Stromal cell of bone marrow (primary cell): ENCODE results near the gene TERT.
"Not testable (repeated sequence)": the region's sequence is repeated elsewhere in the genome, so short reads cannot be mapped to it uniquely, and the experiment has no call there.

ENCODE experiments used
- DNase-seq: peaks from one replicate; pipeline ENCODE4 v3.0.0-alpha.2; 2012; ENCODE audit warnings: low read depth

TERT gene

DNA sequence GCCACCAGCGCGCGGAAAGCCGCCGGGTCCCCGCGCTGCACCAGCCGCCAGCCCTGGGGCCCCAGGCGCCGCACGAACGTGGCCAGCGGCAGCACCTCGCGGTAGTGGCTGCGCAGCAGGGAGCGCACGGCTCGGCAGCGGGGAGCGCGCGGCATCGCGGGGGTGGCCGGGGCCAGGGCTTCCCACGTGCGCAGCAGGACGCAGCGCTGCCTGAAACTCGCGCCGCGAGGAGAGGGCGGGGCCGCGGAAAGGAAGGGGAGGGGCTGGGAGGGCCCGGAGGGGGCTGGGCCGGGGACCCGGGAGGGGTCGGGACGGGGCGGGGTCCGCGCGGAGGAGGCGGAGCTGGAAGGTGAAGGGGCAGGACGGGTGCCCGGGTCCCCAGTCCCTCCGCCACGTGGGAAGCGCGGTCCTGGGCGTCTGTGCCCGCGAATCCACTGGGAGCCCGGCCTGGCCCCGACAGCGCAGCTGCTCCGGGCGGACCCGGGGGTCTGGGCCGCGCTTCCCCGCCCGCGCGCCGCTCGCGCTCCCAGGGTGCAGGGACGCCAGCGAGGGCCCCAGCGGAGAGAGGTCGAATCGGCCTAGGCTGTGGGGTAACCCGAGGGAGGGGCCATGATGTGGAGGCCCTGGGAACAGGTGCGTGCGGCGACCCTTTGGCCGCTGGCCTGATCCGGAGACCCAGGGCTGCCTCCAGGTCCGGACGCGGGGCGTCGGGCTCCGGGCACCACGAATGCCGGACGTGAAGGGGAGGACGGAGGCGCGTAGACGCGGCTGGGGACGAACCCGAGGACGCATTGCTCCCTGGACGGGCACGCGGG lies at the start of gene TERT:
Gene TERT (minus strand): TSS at position 234 of the 815 bp plus-strand sequence. CDS start 79 bp downstream, at position 155.
- DNase-seq, result no peak

DNA sequence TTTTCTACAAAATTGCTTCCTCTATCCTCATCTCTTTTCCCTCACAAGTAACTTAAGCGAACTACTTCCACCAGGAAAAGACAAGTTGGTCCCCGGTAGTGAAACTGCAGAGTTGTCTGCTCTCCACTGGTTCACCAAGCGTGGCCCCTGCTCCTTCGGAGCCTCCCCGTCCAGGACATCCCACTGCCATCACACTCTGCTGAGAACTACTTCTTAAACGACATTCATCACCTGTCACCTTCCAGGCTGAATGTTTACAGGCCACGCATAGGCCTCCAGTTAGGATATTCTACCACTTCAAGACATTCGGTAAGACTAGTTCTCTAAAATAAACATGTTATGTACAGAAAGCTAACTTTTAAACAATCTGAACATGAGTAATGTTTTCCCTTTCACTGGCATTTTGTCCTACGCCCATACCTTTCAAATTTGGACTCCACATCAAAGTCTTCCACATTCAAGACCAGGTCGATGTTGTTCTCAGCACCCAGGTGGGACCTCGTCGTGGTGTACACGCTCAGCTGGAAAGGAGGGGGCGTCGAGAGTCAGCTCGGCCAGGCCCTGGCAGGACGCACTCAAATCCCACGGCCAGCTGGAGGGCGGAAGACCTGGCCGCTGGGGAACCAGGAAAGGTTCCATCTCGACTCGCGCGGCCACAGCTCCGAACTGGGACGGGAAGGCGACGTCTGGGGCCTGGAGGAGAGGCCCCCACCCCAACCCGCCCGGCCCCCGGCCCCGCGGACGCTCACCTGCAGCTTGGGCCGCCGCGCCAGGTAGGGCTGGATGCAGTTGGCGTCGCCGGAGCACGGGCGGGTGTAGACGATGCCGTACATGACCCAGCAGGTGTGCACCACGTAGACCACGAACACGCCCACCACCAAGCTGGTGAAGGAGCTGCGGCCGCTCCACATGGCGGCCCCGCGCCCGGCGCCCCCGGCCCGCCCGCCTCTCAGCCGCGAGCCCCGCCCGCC lies 49.3 kb upstream of the TERT start:
- no peak for DNase-seq

DNA sequence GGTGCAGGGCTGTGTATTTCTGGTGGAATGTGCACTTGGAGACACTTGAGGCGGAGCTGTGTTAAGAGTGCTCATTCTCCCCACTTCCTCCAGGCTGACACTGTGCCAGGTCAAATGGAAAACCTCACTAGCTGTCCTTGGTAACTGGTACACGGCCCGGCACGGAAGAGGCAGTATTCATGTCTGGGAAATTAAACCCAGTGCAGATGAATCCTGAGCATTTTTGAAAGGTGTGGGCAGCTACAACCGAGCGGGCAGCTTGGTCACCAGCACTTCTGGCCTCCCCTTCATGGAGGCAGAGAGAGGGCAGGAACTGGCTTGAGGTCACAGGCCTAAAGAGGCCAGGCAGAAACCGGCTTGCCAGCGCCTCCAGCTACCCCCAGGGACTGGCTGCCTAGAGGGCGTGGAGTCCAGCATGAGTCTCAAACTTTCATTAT lies 48.5 kb upstream of the TERT start:
- no peak for DNase-seq

DNA sequence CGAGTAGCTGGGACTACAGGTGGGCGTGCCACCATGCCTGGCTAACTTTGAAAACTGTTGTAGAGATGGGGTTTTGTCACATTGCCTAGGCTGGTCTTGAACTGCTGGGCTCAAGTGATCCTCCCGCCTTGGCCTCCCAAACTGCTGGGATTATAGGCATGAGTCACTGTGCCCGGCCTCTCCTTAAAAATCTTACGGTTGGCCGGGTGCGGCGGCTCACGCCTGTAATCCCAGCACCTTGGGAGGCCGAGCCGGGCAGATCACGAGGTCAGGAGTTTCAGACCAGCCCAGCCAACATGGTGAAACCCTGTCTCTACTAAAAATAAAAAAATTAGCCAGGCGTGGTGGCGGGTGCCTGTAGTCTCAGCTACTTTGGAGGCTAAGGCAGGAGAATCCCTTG lies 47.8 kb upstream of the TERT start:
- not testable (repeated sequence) for DNase-seq

DNA sequence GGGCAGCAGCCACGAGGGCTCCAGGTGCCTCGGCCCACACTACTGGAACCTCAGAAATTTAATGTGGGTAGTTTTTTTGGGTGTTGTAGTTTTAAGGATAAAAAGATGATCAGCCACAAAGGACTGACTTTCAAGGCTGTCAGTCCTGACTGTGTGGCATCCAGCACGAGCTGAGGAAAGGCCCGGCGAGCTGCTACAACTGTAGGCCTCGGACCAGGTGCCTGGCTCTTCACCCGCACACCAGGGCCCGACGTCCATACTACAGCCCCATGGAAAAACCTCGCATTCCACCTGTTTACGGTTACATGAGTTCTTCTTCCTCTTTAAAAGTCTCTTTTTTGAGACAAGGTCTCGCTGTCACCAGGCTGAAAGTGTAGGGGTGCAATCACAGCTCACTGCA lies 47.4 kb upstream of the TERT start:
- no peak for DNase-seq

DNA sequence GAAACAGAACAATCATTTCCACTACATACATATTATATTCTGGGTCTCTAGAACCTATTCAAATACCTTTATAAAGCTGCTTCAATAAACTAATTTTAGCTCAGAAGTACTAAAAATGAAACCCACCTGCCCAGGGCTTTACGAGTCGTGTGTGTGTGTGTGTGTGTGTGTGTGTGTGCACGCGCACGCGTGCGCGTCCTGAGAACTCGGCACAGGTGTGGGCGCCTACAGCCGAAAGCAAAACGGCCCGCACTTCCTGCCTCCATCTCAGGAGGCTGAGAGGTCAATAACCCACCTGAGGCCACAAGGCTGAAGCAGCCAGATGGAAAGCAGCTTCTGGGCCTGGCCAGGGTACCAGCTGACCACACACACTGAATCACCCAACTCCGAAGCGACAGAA lies 47.0 kb upstream of the TERT start:
- no peak for DNase-seq

DNA sequence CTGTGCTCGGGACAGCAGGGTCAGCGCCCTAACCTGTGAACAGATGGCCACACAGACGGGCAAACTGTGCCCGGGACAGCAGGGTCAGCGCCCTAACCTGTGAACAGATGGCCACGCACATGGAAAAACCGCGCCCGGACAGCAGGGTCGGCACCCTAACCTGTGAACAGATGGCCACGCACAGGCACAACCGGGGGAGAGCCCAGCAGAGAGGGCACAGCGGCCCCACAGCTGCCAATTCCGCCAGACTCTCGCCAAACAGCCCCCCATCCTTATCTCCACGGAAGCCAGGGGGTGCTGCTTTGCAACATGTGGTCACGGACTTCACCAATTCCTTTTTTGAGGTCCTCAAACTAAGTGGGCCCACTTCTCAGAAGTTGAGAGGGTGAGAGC lies 44.9 kb upstream of the TERT start:
- not testable (repeated sequence) for DNase-seq

DNA sequence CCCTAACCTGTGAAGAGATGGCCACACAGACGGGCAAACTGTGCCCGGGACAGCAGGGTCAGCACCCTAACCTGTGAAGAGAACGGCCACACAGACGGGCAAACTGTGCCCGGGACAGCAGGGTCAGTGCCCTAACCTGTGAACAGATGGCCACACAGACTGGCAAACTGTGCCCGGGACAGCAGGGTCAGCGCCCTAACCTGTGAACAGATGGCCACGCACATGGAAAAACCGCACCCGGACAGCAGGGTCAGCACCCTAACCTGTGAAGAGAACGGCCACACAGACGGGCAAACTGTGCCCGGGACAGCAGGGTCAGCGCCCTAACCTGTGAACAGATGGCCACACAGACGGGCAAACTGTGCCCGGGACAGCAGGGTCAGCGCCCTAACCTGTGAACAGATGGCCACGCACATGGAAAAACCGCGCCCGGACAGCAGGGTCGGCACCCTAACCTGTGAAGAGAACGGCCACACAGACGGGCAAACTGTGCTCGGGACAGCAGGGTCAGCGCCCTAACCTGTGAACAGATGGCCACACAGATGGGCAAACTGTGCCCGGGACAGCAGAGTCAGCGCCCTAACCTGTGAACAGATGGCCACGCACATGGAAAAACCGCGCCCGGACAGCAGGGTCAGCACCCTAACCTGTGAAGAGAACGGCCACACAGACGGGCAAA lies 44.4 kb upstream of the TERT start:
- not testable (repeated sequence) for DNase-seq

DNA sequence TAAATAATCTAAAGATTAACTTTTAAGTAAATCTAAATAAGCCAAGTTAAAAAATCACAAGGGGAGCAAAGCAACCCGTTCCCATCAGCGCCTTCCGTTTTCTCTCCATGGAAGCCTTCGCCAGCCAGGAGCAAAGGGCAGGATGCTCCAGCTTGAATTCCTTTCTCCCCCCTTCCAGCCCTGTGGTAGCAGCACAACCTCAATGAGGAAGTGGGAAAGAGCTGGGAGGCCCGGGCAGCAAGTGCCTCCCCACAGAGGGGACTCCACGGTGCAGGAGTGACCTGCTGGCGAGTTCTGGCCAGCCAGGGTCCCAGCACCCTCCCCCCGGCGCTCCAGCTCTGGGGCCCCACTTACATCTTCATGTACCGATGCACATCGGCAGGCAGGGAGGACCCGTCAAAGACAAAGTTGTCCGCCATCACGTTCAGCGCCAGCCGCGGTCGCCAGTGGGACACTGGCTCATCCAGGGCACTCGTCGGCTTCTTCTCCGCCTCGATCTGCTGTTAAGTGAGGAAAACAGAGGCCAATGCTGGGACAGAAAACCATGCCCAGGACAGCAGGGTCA lies 43.7 kb upstream of the TERT start:
- no peak for DNase-seq

DNA sequence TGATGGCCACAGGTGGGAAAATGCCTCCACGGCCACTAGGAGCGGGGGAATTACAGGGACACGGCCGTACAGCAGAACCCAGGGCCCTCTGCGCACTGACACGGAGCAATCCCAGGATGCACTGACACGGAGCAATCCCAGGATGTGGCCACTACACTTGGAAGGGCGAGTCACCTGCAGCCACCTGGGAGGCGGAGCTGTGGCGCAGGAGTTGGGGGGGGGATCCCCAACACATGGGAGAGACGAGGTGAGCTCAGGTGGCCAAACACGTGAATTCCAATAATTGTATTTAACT lies 43.3 kb upstream of the TERT start:
- no peak for DNase-seq

DNA sequence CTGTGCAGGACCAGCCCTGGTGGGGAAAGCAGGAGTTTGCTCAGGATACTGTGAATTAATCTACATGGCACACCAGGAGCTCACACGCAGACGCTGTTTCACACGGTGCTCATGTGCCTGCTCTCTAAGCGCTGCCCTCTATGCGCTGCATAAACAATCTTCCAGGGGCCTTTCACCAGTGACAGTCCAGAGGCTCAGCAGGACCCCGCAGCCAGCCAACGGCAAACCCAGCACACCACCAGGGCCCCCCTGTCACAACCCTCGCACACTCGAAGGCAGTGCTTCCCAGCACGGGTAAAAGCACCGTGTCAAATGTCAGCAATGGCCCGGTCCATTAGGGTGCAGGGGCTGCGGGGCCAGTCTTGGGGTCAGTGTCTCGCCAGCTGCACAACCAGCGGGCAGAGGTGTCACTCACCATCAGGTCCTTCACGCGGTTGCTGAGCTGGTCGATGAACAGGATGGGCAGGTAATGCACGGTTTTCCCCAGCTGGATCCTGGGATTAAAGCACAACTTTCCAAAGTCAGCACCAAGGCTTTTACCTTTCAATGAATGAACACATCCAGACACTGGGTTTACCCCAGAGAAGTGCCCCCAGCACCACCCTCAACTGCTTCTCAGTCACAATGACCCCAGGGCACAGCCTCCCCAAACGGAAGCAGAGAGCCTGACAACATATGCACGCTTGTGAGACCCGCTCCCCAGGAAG lies 42.8 kb upstream of the TERT start:
- DNase-seq, result no peak

DNA sequence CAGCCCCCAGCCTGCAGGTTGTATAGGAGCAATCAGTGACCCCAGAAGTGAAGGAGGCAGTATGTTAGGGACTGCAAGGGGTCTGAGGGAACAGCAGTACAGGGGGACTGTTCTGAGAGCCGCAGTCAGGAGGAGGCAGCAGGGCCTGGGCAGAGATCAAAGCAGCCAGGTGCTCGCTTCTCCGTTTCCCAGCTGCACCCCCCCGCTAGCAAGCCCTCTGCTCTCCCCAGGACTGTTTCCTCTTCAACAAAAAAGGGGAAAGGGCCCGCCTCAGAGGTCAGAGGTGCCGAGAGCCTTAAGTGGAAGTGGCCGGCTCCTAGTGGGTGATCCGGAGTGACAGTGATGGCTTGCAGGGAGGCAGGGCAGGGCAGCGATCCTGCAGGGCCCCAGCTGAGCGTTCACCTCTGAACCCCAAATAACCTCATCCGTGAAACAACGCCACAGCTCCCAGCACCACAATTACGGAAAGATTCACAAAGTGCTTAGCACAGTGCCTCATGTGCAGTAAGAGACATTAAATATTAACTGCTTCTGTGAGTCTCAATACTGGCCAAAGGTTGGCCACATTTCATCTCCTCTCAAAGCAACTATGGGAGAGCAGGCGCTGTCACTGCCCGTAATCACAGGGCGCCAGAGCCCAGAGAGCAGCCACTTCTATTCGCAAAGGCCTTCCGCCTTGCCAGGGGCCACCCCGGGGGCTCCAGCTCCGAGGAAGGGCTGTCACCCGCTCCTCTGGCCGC lies 42.1 kb upstream of the TERT start:
- no peak for DNase-seq

DNA sequence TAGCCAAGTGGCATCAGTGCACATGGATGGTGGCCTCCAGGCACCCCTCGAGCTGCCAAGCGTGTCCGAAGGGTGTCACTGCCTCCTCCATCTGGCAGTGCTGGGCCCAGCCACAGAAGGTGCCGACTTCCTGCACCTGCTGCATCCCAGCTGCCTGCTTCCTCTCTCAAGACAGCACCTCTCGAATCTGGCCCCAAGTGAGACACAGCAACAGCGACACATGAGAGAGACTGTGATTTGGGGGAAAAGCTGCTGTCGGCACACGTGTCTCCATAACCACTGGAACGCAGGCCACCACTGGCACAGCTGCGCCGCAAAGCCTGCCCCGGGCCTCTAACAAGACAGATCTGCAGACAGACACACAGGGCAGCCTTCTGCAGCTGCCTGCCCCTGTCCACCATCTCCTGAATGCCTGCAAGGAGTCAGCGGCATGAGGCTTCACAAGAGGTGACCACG lies 41.3 kb upstream of the TERT start:
- no peak for DNase-seq

DNA sequence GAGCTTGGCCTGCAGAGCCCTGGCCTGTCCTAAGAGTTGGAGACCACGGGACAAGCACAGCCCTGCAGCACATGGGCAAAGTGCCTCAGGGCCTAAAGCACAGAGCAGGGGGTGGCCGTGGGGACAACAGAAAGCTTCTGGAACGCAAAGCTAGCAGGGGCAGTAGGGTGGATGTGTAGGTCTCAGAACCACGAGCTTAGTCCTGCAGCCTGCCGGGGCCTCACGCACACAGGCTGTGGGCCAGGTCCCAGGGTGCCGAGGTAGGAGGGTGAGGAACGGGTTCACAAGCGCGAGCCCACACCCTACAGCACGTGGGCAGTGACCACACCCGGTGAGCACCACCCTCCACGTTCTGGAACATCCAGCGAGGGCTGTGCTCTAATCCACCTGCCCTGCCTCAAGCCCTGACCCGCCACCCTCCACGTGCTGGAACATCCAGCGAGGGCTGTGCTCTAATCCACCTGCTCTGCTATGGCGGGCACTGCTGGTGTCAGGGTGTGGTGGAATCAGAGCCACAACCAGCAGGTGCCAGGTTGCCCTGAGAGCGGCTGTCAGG lies 40.8 kb upstream of the TERT start:
- no peak for DNase-seq

DNA sequence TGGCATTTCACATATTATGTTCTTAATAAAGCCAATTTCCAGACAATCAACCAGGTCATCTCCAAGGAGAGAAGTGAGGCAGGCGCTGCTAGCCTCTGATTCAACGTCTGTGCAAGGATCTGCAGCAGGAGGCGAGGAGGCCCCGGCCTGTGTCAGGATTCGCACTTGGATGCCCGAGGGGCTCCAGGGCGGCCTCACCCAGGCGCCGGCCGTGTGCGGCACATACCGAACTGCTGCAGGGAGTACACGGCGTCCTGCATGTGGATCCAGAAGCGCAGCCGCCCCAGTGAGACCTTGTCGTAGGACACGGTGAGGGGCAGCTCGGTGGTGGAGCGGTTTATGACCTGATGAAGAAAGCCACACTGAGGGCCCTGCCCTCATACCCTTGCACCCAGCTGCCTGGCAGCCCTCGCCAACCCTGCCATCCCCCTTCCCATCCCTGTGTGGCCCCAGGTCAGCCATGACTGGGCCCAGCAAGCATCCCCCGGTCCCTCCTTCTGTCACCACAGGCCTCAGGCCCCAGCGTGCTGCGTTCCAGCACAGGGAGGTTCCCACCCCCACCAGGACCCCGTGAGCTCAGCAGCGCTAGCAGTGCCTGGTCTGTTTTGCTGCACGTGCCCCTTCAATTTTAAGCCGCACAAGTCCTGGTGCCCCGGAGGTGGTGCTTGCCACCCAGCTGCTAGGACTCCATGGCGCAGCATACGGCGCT lies 40.1 kb upstream of the TERT start:
- no peak for DNase-seq

DNA sequence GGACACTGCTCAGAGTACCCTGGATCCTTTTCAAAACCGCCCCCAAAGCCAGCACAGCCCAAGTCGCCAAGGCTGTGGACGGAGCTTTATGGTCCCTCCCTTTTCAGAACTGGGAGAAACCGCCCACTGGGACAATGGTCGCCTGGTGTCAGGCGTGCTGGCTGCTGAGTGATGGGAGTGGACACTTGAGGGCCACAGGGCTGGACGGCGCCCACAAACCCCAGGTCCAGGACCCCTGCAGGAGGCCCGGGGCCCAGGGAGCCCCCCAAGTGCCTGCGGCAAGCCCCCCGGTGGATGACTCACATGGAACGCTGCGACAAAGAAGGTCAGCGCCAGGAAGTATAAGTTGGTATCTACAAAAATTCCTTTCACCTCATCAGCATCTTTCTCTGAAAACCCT lies 39.1 kb upstream of the TERT start:
- no peak for DNase-seq

DNA sequence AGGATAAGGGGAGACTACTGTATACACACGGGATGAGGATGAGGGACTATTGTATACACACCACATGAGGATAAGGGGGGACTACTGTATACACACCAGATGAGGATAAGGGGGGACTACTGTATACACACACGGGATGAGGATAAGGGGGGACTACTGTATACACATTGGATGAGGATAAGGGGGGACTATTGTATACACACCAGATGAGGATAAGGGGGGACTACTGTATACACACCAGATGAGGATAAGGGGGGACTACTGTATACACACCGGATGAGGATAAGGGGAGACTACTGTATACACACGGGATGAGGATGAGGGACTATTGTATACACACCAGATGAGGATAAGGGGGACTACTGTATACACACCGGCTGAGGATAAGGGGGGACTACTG lies 38.4 kb upstream of the TERT start:
- not testable (repeated sequence) for DNase-seq

DNA sequence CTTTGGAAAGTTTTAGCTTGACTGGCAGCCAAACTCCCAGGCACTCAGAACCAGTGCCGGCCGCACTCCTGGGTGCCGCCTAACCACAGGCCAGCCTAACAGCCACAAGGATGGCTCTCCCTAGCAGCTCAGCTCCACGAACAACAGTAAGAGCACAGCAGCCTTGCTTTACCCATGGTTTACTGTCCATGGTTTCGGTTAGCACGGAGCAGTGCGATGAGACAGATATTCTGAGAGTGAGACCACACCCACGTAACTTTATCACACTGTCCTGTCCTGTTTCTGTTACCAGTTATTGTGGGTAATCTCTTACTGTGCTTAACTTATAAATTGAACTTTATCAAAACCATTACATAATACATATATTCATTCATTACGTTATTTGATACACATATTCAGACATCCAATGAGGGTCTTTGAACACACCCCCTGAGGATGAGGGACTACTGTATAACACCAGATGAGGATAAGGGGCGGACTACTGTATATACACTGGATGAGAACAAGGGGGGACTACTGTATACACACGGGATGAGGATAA lies 37.7 kb upstream of the TERT start:
- no peak for DNase-seq

DNA sequence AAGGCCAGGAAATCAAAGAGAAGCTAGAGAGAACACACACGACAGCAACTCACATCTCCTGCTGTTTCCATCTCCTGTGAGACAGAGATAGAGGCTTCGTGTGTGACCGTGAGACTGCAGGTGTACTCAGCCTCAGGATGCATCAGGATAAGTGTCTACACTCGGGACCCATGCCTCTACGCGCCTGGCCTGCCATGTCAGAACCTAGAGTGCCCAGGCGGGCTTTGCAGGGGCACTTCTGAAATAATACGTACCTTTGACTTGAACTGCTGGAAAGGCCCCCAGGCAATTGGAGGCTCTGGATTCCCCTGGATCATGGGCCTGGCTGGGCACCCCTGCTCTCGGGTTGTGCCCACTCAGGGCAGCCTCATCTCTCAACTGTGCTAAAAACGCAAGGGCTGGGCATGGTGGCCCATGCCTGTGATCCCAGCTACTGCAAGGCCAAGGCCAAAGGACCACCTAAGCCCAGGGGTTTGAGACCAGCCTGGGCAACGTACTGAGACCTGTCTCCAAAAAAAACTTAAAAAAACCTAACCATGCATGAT lies 37.1 kb upstream of the TERT start:
- DNase-seq, result no peak
